CD4-positive, alpha-beta T cell treated with Interleukin-12 subunit alpha and Interleukin-12 subunit beta, for 1 hour (primary cell): Measurements from ENCODE around the gene MSI2.

Experiments used
- DNase-seq: peaks from one replicate; pipeline ENCODE4 v3.0.0-alpha.2; 2020

MSI2 gene

DNA sequence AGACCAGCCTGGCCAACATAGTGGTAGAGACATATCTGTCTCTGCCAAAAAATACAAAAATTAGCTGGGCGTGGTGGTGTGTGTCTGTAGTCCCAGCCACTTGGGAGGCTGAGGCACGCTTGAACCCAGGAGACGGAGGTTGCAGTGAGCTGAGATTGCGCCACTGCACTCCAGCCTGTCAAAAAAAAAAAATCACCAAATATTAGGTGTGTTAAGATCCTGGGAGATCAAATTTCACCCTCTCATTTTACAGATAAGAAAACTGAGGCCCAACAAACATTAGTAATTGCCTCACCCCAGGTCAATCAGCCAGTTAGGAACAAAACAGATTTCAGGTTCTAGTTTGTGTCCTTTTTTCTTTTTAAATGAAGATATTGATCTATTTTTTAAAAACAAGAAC is 116.7 kb downstream of the MSI2 start:
- DNase-seq: no peak

DNA sequence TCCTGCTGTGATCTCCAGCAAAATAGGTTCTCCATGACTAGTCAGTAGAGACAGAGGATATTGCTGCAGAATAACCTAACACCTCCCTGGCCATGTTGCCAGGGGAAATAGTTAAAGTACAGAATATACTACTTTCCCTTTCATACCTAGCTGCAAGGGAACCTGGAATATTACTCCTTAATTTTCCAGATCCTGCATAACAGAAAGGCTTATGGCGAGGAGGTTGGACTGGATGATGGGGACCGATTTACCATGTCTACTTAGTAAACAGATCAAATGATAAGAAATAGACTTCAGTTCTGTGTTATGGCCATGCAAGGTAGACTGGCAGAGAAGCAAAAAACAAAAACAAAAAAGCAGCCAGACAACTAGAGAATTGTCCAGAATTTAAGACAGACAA is 117.4 kb downstream of the MSI2 start:
- no peak for DNase-seq

DNA sequence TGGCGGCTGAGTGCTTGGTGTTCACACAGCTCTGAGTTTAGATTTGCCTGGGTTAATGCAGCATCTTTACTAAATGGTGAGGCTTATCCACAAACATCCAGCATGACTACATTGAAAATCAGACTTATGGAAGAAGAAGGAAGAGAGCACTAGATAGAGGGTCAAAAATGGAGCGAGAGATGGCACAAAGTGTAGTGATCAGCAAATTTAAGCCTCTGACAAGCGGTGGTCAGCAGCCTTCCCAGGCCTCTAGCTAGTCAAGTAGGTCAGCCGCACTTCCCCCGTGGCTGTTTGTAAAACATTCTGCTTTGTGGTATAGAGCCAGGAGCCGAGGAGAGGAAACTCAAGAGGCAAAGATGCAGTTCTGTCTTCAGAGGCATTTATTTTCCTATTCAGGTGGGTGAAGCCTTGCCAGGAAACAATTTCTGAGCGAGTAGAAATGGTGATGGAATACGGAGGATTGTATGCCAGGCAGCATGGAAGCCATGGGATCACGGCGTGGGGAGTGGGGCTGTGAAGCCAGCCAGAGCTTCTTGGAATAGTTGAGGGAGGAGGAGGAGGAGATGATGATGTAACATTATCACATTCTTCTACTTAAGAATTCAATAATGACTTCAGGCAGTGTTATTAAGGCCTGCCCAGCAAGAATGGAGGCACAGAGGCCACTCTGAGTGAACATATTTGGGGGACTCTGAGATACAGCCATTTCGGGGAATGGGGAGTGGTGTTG is 118.9 kb downstream of the MSI2 start:
- DNase-seq: no peak

DNA sequence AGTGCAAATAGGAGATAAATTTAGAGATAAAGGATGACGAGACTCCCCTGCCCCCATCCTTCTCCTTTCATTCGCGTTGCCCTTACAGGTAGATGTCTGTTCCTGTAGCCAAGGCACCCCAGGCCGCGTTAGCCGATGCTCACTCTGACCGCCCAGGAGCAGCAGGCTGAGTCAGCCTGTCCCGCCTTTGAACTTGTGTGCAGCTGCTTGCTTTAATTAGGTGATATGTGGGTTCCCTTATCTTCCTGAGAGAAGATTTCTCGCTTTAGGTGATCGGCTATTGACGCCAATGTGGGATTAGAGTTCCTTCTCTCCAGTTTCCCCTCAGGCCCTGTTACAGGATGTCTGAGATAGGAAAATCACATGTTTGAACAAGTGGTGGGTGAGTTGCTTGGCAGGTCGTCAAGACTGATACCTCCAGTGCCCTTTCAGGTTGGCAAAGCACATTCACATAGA is 119.5 kb downstream of the MSI2 start:
- no peak for DNase-seq

DNA sequence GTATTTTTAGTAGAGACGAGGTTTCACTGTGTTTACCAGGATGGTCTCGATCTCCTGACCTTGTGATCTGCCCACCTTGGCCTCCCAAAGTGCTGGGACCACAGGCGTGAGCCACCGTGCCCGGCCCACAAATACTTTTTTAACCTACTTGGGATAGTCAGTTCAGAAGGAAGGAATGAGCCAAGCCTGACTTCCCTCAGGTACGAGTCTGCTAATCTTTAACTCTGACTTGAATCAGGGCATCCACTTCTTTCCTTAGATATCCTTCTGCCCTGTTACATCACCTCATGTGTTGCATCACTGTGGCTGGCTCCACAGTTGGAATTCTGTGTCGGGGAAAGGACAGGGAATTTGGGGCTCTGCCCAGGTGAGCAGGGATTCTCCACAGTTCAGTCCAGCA is 120.8 kb downstream of the MSI2 start:
- DNase-seq: no peak

DNA sequence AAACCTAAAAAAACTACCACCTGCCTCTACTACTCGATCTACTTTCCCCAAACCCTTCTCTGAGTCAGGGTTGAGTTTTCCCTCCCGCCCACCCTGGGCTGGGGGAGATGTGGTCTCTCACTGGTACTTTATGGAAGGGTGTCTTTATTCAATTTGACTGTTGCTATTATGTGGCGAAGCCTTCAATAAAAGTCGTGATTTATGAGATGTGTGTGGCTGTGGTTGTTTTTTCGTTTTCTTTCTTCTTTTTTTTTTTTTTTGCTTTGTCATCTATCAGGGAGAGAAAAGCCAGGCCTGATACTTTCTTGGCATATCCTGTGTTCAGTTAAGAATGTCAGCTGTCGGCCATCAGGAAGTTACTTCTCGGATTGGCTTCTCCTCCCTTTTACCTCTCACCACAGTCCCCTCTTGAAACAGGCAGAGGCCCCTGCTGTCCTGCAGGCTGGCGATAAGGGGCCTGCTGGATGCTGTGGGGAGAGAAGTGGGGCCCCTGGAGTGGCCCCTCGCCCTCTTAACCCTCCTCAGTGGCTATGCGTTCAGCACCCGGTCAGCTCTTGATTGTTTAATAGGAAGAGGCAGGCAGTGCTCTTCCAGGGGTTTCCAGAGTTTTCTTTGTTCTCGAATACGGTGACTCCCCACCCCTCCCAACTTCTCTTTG is 123.0 kb downstream of the MSI2 start:
- DNase-seq: no peak

DNA sequence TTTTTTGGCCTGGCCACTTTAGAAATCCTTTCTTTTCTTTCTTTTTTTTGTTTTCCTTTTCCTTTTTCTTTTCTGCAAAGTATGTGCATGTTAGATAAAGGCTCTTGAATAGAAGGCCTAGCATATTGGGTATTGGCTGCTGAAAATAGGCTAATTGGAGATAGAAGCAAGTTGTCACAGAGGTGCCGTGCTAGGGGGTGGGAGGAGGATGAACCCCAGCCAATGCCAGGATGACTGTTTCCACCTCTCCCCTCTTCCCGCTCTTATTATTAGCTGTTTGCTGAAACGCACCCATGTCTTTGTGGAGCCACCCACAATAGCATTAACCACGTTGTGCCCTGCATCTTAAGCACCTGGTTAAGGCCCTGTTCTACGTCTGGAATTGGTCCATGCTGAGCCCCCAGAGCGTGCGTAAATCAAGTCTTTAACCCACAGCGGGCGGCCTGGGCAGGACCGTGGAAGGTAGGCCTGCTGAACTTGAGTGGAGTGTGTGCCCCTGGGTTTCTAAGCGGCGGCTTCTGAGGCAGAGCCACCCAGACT is 123.6 kb downstream of the MSI2 start:
- DNase-seq: no peak

DNA sequence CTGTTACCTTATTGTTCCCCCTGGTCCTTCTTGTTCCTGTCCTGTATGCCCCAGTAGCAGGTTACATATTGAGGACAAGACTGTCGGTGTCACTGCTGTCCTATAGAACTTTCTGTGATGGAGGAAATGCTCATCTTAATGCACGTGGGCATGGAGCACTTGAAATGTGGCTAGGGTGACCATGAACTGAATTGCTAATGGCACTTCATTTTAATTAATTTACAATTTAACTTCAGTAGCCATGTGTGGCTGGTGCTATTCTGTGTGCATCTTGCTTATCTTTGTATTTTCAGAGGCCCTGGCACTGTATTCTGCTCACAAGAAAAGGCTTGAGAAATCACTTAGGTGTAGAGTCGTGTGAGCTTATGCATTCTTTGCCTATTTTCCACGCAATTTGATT is 125.2 kb downstream of the MSI2 start:
- no peak for DNase-seq

DNA sequence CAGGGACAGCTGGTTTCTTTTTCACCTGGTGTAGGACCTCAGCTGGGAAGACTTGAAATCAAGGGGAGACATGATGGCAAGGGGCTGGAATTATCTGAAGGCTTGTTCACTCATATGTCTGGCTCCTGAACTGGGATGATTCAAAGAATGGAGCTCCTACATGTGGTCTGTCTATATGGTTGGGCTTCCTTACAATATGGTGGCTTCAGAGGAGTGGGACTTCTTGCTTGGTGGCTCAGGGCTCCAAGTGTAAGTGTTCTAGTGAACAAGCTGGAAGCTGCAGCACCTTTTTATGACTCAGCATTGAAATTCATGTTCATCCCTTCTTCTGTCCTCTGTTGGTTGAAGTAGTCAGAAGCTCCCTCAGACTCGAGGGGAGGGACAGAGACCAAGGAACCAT is 127.9 kb downstream of the MSI2 start:
- no peak for DNase-seq

DNA sequence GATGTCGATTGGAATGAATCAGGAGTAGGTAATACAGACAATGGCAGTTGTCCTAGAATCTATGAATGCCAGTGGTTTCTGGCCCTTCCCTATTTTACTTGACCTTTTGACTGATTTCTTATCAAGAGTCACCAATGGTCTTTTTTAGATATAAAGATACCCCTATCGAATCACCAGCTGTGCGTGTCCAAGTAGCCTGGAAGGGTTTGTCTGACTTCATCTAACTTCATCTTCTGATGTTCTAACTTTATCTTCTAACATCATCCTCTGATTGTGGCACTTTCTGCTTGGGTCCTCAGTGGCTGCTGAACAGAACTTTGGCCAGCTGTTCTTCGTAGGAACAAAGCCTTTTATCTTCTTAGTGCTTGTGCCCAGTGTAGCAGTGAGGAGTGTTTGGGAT is 129.7 kb downstream of the MSI2 start:
- DNase-seq: no peak

DNA sequence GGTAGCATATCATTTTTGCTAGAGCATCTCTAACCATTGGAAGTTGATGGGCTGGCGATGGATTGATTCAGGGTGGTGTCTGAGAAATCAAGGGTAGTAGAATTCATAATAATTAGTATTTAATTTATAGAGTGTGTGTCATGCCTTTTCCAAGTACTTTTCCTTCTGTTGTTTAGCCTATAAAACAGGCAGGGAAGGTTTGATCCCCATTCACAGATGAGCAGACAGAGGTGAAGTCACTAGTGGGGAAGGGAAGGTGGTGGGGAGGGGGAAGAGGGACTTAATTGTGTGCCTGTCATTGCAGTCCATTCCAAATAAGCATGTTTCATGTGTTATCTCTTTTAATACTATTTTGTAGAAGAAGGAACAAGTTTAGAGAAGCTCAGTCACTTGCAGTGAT is 131.3 kb downstream of the MSI2 start:
- no peak for DNase-seq

DNA sequence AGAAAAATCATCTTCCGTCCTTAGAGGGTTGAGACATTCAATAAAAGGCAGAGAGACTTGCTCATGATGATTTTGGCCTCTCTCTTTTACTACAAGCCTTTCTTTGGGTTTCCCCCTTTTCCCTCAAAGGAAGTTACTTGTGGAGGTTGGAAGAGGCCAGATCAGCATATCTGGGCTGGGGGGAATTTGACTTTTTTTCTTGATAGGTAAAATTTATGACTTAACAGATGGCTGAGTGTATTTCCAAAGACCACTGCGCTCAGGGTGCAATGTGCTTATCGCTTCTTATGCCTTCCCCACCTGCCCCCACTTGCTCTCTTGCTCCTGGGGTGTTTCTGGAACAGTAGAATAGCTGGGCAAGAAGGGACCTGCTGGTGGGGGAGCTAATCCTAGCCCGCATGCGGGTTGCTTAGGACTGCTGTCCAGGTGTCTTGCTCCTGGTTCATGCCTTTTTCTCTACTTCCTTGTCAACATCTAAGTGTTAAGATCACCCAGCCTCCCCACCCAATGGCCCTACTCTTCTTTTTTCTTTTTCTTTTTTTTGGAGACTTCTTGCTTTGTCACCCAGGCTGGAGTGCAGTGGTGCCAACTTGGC is 131.9 kb downstream of the MSI2 start:
- no peak for DNase-seq

DNA sequence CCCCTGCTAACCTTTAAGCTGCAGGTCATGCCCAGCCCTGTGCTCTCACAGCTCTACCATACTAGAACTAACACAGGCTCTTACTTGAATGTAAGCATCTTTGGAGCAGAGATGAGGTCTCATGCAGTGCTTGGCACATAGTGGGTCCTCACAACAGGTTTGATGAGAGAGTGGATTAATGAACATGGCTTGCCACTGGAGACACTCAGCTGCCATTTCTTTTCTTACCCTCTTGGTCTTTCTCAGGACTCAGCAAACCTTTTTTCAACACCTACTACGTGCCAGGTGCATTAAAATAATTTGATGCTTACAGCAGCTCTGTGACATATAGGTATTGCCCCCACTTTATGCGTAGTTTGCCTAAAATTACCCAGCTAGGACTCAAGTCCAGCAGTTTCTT is 133.2 kb downstream of the MSI2 start:
- no peak for DNase-seq

DNA sequence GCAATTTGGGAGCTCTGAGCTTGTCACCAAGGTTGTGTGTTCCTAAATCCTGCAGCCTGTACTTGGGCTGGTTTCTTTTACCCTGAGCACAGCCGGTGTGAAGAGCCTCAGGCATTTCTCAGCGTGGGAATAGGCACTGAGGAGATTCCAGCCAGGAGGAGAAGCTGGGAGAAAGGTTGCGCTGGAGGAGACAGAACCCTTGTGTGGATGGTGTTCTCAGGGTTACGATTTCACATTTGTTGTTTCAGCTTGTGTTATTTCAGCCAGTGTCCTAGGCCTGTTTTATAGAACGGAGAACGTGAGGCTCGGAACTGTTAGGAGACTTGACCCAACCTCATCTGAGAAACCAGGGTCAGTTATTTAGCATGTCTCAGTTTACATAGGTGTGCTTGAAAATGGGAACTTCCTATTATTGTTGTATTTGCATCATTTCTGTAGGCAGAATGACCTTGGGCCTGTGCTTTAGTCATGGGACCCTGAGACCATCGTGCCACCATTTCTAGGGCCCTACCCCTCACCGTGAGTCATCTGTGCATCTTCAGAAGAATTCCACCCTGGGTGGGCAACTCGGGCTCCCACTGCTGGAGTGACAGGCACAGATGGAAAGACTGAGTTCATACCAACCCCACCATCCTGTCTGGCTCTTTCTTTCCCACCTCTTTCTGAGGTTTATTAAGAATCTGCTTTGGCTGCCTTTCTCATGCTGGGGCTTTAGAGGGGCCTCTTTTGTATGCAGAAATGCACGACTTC is 134.9 kb downstream of the MSI2 start:
- DNase-seq: no peak

DNA sequence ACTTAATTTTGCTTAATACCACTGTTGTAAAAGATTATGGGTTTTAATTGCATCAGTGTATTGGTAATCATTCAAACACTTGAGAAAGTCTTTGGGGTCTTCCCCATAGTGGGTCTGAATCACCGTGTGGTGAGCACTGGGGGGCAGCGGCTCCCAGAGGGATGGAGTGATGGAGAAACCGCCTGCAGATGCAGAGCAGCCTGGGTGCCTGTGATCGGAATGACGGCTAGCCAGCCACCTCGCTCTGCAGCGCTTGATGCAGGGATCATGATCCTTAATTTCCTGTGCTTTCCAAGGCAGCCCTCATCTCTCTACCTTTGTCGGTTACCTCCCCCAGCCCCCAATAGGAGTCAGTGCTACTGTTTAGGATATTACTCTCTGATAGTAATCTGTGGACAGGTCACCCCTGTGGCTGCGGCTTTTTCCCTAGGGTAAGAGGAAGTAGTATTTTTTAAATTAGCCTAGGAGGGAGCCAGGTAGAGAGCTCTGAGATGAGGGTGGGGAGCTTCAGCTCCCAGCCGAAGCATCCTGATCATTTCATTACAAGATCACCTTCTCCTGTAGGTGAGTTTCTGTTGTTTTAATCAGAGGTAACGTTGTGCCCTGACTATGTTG is 135.6 kb downstream of the MSI2 start:
- no peak for DNase-seq

DNA sequence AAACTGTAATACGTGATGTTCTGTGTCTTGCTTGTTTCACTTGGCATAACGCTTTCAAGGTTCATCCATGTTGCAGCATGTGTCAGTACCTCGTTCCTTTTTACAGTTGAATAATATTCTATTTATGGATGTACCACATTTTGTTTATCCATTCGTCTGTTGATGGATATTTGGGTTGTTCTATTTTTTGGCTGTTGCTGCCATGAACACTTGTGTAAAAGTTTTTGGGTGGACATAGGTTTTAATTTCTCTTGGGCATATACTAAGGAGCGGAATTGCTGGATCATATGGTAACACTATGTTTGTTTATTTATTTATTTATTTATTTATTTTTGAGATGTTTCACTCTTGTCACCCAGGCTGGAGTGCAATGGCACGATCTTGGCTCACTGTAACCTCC is 137.0 kb downstream of the MSI2 start:
- DNase-seq: no peak

DNA sequence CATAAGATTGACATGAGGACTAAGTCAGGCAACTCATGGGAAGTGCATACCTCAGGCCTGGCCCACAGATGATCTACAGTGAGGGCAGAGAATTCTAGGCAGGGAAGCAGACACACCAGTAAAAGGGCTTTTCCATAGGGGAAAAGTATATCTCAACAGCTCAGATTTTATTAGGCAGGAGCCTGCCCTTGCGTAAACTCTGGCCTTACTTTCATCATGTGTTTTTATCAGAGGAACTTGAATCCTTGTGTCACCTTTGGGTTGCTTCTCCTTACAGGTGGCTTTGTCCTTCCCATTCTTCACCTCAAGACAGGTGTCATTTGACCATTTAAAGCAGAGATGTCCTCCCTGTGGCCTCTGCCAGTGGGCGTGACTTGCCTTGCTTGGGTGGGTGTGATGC is 138.1 kb downstream of the MSI2 start:
- no peak for DNase-seq

DNA sequence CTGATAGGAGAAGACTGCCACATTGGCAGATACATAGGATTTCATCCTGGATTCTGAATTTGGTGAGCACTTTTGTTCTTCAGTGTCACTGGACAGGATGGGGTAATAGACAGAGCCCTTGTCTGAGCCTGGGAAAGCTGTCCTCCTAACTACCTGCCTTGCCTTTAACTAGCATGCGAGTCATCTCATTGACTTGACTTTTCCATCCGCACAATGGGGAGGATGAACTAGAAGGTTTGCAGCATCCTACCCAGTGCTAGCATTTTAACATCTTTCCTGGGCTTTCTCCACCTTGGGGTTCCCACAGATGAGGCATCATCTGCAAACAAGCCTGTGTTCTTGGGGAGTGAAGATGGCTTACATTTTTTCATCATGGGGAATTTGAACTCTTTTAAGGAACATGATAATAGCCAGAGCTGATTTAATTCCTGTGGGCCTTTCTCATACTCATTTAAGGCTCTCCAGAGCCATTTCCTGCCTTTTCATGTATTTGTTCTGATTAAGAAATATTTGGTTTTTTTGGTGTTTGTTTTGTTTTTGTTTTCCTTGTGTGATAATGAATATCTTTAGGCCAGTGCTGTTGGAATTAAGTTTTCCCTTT is 139.5 kb downstream of the MSI2 start:
- no peak for DNase-seq

DNA sequence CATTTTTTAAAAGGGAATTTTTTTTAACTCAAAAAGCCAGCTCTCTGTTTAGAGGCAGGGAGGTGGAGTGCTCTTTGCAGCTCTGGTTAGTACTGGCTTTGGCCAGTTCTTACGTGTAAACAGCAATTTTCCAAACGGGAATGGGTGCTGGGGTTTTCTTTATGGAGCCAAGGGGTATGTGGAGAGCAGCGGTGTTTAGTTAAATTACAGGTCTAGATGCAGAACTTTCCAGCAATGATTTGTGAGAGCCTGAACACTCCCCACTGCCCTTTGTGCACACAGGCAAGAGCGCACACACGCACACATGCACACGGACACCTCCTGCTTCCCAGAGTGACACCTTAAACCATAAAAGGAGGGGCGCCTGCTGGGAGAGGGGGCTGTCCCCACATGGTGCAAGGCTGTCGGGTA is 140.2 kb downstream of the MSI2 start:
- DNase-seq: no peak

DNA sequence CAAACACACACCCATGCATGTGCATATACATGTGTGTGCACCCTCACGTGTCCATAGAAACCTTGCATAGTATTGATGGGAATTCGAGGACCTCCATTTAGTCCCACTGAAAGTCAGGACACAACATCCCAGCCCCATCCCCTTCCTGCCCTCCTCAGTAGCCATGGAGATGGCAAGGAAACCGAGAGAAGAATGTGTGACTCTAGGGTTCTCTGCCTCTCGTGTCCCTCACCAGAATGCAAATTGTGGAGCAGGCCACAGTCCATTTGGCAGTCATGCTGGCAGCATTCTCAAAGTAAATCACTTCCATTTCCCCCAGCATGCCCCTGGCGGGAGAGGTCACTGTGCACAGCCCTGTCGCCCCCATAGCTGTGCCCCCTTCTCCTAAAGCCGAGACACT is 141.1 kb downstream of the MSI2 start:
- no peak for DNase-seq

DNA sequence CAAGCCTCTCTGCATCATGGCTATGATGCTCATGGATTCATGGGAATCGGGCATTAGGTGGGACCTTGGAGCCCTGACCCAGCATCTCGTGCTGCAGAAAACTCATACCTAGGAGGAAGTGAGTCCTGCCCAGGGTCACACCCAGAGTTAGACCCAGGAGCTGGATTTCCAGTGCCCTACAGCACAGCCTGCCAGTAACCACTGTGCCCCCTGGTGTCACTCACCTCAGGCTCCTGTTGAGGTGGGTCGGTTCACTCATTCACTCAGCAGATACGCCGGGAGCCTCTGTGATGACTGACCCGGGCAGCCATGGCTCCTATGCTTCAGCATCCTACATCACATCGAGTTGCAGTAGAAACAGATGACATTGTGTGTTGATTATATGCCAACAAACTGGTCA is 143.4 kb downstream of the MSI2 start:
- no peak for DNase-seq

DNA sequence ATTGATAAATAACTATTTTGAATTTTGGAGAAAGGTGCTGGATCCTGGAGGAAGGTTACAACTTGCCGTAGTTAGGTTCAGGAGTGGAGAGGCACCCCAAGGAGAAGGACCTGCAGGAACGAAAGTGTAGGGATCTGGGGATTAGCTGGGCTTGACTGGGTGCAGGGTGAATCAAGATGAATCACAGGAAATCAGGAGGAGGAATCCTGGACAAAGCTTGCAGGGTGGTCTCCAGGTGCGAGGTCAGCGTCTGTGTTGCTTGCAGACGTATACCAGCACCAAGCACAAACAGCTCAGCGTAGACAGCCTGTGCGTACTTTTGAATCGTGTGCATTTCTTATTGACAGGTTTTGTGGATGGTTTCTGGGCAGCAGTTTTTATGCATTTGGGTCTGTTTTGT is 144.3 kb downstream of the MSI2 start:
- no peak for DNase-seq
